IPS-15b (cell line): ENCODE measurements around the gene MTRF1.
"Not testable (repeated sequence)": the region's sequence is repeated elsewhere in the genome, so short reads cannot be mapped to it uniquely, and the experiment has no call there.

Experiments
- H3K27me3 ChIP-seq: one replicate; pipeline ENCODE4 v1.6.1; 2013; ENCODE audit warnings: low read length; ENCODE audit not compliant: control insufficient read depth, insufficient read depth
- H3K36me3 ChIP-seq: one replicate; pipeline ENCODE4 v1.6.1; 2013; ENCODE audit warnings: low read length; ENCODE audit not compliant: control insufficient read depth, insufficient read depth
- H3K4me1 ChIP-seq: one replicate; pipeline ENCODE4 v1.6.1; 2013; ENCODE audit warnings: mild to moderate bottlenecking, low read length; ENCODE audit not compliant: control insufficient read depth, insufficient read depth
- H3K4me3 ChIP-seq: one replicate; pipeline ENCODE4 v1.5.1; 2013; ENCODE audit warnings: low read depth, low read length
- H3K9ac ChIP-seq: one replicate; pipeline ENCODE4 v1.6.1; 2013; ENCODE audit warnings: low read depth, mild to moderate bottlenecking, low read length
- H3K9me3 ChIP-seq: one replicate; pipeline ENCODE4 v1.6.1; 2013; ENCODE audit warnings: mild to moderate bottlenecking, low read length; ENCODE audit not compliant: control insufficient read depth, insufficient read depth

MTRF1 gene

GRCh38 chr13:41296879-41297646 is 33.7 kb upstream of the MTRF1 start:
- Histone ChIP-seq H3K4me3 (no peak overlapping the region), H3K9ac (no peak overlapping the region), H3K4me1 (no peaks in the 10 kb centered on the region)

GRCh38 chr13:41295973-41296372 is 32.6 kb upstream of the MTRF1 start:
- Histone ChIP-seq H3K9ac (no peak overlapping the region), H3K27me3 (no peaks in the 10 kb centered on the region), H3K4me1 (peaks cover 2% of the 10 kb centered on the region), H3K4me3 (no peak overlapping the region), H3K36me3 (no peaks in the 10 kb centered on the region), H3K9me3 (no peaks in the 10 kb centered on the region)

More at GRCh38 chr13:41296879-41297646, 33.7 kb upstream of the MTRF1 start:
- no peaks in the 10 kb centered on the region for H3K9me3 ChIP-seq
- H3K36me3 ChIP-seq = no peaks in the 10 kb centered on the region
- H3K27me3 ChIP-seq = no peaks in the 10 kb centered on the region

- H3K4me3 ChIP-seq = no peak overlapping the region
These were observed 31.5 kb upstream of the MTRF1 start for GRCh38 chr13:41294914-41295313.

GRCh38 chr13:41293272-41293671 is 29.9 kb upstream of the MTRF1 start:
- Histone ChIP-seq H3K27me3 (no peaks in the 10 kb centered on the region), H3K4me1 (peaks cover 2% of the 10 kb centered on the region), H3K36me3 (no peaks in the 10 kb centered on the region), H3K4me3 (no peak overlapping the region), H3K9me3 (no peaks in the 10 kb centered on the region), H3K9ac (no peak overlapping the region)

More at GRCh38 chr13:41294914-41295313, 31.5 kb upstream of the MTRF1 start:
- Histone ChIP-seq H3K4me1 (peaks cover 2% of the 10 kb centered on the region), H3K27me3 (no peaks in the 10 kb centered on the region), H3K9me3 (no peaks in the 10 kb centered on the region), H3K36me3 (no peaks in the 10 kb centered on the region), H3K9ac (no peak overlapping the region)

- Histone ChIP-seq H3K9ac (no peak overlapping the region), H3K4me3 (no peak overlapping the region), H3K4me1 (peaks cover 16% of the 10 kb centered on the region), H3K27me3 (no peaks in the 10 kb centered on the region), H3K9me3 (no peaks in the 10 kb centered on the region), H3K36me3 (no peaks in the 10 kb centered on the region)
These were observed 27.9 kb upstream of the MTRF1 start for GRCh38 chr13:41291246-41291645.

GRCh38 chr13:41289463-41289881 is 26.1 kb upstream of the MTRF1 start:
- Histone ChIP-seq H3K36me3 (no peaks in the 10 kb centered on the region), H3K9ac (no peak overlapping the region), H3K9me3 (no peaks in the 10 kb centered on the region)

GRCh38 chr13:41286370-41286769 is 23.0 kb upstream of the MTRF1 start:
- no peak overlapping the region for H3K9ac ChIP-seq
- H3K9me3 ChIP-seq = no peaks in the 10 kb centered on the region
- H3K36me3 ChIP-seq = no peaks in the 10 kb centered on the region
- H3K4me3 ChIP-seq = no peak overlapping the region
- H3K4me1 ChIP-seq = peaks cover 16% of the 10 kb centered on the region
- no peaks in the 10 kb centered on the region for H3K27me3 ChIP-seq

More at GRCh38 chr13:41289463-41289881, 26.1 kb upstream of the MTRF1 start:
- Histone ChIP-seq H3K4me1 (peaks cover 17% of the 10 kb centered on the region), H3K4me3 (no peak overlapping the region), H3K27me3 (no peaks in the 10 kb centered on the region)

GRCh38 chr13:41284512-41285288 is 21.3 kb upstream of the MTRF1 start:
- Histone ChIP-seq H3K36me3 (no peaks in the 10 kb centered on the region), H3K9ac (no peak overlapping the region)

GRCh38 chr13:41282129-41282571 is 18.8 kb upstream of the MTRF1 start:
- no peaks in the 10 kb centered on the region for H3K27me3 ChIP-seq
- H3K9ac ChIP-seq = no peak overlapping the region
- H3K36me3 ChIP-seq = no peaks in the 10 kb centered on the region
- no peak overlapping the region for H3K4me3 ChIP-seq
- H3K4me1 ChIP-seq = peaks cover 24% of the 10 kb centered on the region
- no peaks in the 10 kb centered on the region for H3K9me3 ChIP-seq

More at GRCh38 chr13:41284512-41285288, 21.3 kb upstream of the MTRF1 start:
- H3K9me3 ChIP-seq = no peaks in the 10 kb centered on the region
- H3K4me1 ChIP-seq = peaks cover 15% of the 10 kb centered on the region
- no peaks in the 10 kb centered on the region for H3K27me3 ChIP-seq
- no peak overlapping the region for H3K4me3 ChIP-seq

GRCh38 chr13:41279156-41279555 is 15.8 kb upstream of the MTRF1 start:
- H3K36me3 ChIP-seq = not testable (repeated sequence)

GRCh38 chr13:41276824-41277223 is 13.4 kb upstream of the MTRF1 start:
- H3K4me3 ChIP-seq = no peak overlapping the region
- no peaks in the 10 kb centered on the region for H3K9me3 ChIP-seq
- peaks cover 19% of the 10 kb centered on the region for H3K4me1 ChIP-seq
- H3K9ac ChIP-seq = no peak overlapping the region
- no peaks in the 10 kb centered on the region for H3K36me3 ChIP-seq
- H3K27me3 ChIP-seq = no peaks in the 10 kb centered on the region

More at GRCh38 chr13:41279156-41279555, 15.8 kb upstream of the MTRF1 start:
- H3K9ac ChIP-seq, H3K4me3 ChIP-seq, H3K27me3 ChIP-seq, H3K9me3 ChIP-seq: not testable (repeated sequence)
- peaks cover 19% of the 10 kb centered on the region for H3K4me1 ChIP-seq
